H9 (cell line): ENCODE measurements around the gene RCSD1. TPM values are rescaled to one million over a fixed set of nuclear protein-coding genes. Genes with fewer than 3 reads are reported as not detected.

ENCODE experiments used
- DNase-seq: peaks from one replicate; pipeline ENCODE4 v3.0.0-alpha.2; 2017
- H2AFZ ChIP-seq: one replicate; pipeline ENCODE4 v1.6.1; 2013; ENCODE audit warnings: mild to moderate bottlenecking, low read length, control low read depth, moderate library complexity
- H2AK5ac ChIP-seq: 2 replicates; pipeline ENCODE4 v1.6.1; 2013; ENCODE audit warnings: low read length, control low read depth, mixed read lengths; ENCODE audit not compliant: insufficient read length
- H2BK120ac ChIP-seq: one replicate; pipeline ENCODE4 v1.6.1; 2013; ENCODE audit warnings: low read depth, mild to moderate bottlenecking, low read length, control low read depth, inconsistent platforms; ENCODE audit not compliant: poor library complexity, severe bottlenecking
- H2BK12ac ChIP-seq: 2 replicates; pipeline ENCODE4 v1.6.1; 2013; ENCODE audit warnings: low read length, control low read depth, mixed read lengths, low read depth; ENCODE audit not compliant: insufficient read length
- H2BK15ac ChIP-seq: 2 replicates; pipeline ENCODE4 v1.6.1; 2013; ENCODE audit warnings: low read depth, low read length, control low read depth
- H2BK20ac ChIP-seq: one replicate; pipeline ENCODE4 v1.6.1; 2013; ENCODE audit warnings: low read depth, mild to moderate bottlenecking, low read length, control low read depth, inconsistent platforms; ENCODE audit not compliant: poor library complexity, severe bottlenecking
- H2BK5ac ChIP-seq: 2 replicates; pipeline ENCODE4 v1.6.1; 2013; ENCODE audit warnings: low read length, control low read depth, mixed read lengths; ENCODE audit not compliant: insufficient read length
- H3K14ac ChIP-seq: 2 replicates; pipeline ENCODE4 v1.6.1; 2013; ENCODE audit warnings: low read length, control low read depth; ENCODE audit not compliant: insufficient read depth
- H3K18ac ChIP-seq: 2 replicates; pipeline ENCODE4 v1.6.1; 2013; ENCODE audit warnings: low read depth, mild to moderate bottlenecking, mixed read lengths, low read length, control low read depth; ENCODE audit not compliant: insufficient read length
- H3K23ac ChIP-seq: 2 replicates; pipeline ENCODE4 v1.6.1; 2013; ENCODE audit warnings: low read length, control low read depth, mixed read lengths, low read depth; ENCODE audit not compliant: insufficient read length
- H3K23me2 ChIP-seq: 2 replicates; pipeline ENCODE4 v1.6.1; 2013; ENCODE audit warnings: low read depth, mild to moderate bottlenecking, mixed read lengths, low read length, control low read depth; ENCODE audit not compliant: insufficient read length, poor library complexity, severe bottlenecking
- H3K27ac ChIP-seq: 2 replicates; pipeline ENCODE4 v1.5.1; 2013; ENCODE audit warnings: low read length, control low read depth, mixed read lengths, low read depth; ENCODE audit not compliant: insufficient read length
- H3K27me3 ChIP-seq: 2 replicates; pipeline ENCODE4 v1.6.1; 2013; ENCODE audit warnings: low read length, control low read depth, inconsistent platforms; ENCODE audit not compliant: insufficient read depth
- H3K4ac ChIP-seq: 2 replicates; pipeline ENCODE4 v1.6.1; 2013; ENCODE audit warnings: low read depth, mild to moderate bottlenecking, control low read depth, inconsistent platforms, low read length, moderate library complexity
- H3K4me1 ChIP-seq: 2 replicates; pipeline ENCODE4 v1.6.1; 2013; ENCODE audit warnings: low read length, control low read depth, inconsistent platforms; ENCODE audit not compliant: insufficient read depth
- H3K4me2 ChIP-seq: 2 replicates; pipeline ENCODE4 v1.6.1; 2013; ENCODE audit warnings: low read length, control low read depth, mixed read lengths; ENCODE audit not compliant: insufficient read length, insufficient read depth
- H3K56ac ChIP-seq: 2 replicates; pipeline ENCODE4 v1.6.1; 2013; ENCODE audit warnings: low read depth, mild to moderate bottlenecking, mixed read lengths, low read length, control low read depth; ENCODE audit not compliant: insufficient read length
- H3K79me1 ChIP-seq: 2 replicates; pipeline ENCODE4 v1.6.1; 2013; ENCODE audit warnings: low read depth, mild to moderate bottlenecking, moderate library complexity, low read length, control low read depth, inconsistent platforms; ENCODE audit not compliant: insufficient read depth, poor library complexity, severe bottlenecking
- H3K79me2 ChIP-seq: 2 replicates; pipeline ENCODE4 v1.6.1; 2013; ENCODE audit warnings: low read length, control low read depth, inconsistent platforms; ENCODE audit not compliant: insufficient read depth
- H3K9ac ChIP-seq: 2 replicates; pipeline ENCODE4 v1.6.1; 2013; ENCODE audit warnings: low read length, control low read depth, mixed read lengths; ENCODE audit not compliant: insufficient read length; ENCODE audit errors: extremely low read depth
- H3K9me3 ChIP-seq: one replicate; pipeline ENCODE4 v1.6.1; 2013; ENCODE audit warnings: low read depth, low read length, inconsistent platforms; ENCODE audit not compliant: control insufficient read depth
- H3T11ph ChIP-seq: one replicate; pipeline ENCODE4 v1.6.1; 2013; ENCODE audit warnings: mild to moderate bottlenecking, low read length, control low read depth, inconsistent platforms
- H4K20me1 ChIP-seq: one replicate; pipeline ENCODE4 v1.6.1; 2013; ENCODE audit not compliant: control insufficient read depth, insufficient read length, insufficient read depth
- H4K5ac ChIP-seq: 2 replicates; pipeline ENCODE4 v1.6.1; 2013; ENCODE audit warnings: low read depth, mild to moderate bottlenecking, mixed read lengths, low read length, control low read depth; ENCODE audit not compliant: insufficient read length
- H4K8ac ChIP-seq: replicated peaks from 2 replicates; pipeline ENCODE4 v1.6.1; 2013; ENCODE audit warnings: low read length, control low read depth, mixed read lengths, low read depth; ENCODE audit not compliant: insufficient read length
- H4K91ac ChIP-seq: 2 replicates; pipeline ENCODE4 v1.6.1; 2013; ENCODE audit warnings: low read depth, mild to moderate bottlenecking, moderate library complexity, mixed read lengths, low read length, control low read depth; ENCODE audit not compliant: insufficient read length
- H3K27ac Mint-ChIP-seq, 3 experiments: 2 replicates in 2 of 3; 3 replicates in 1 of 3; pipeline ENCODE4 v1.8.0; 2020 to 2021; ENCODE audit warnings: mixed read lengths in 3 of 3, mild to moderate bottlenecking in 1 of 3, moderate library complexity in 1 of 3
- H3K27me3 Mint-ChIP-seq: 2 replicates; pipeline ENCODE4 v1.8.0; 2021; ENCODE audit warnings: low read depth, mild to moderate bottlenecking, moderate library complexity, mixed read lengths
- H3K36me3 Mint-ChIP-seq, 3 experiments: 2 replicates in 2 of 3; 3 replicates in 1 of 3; pipeline ENCODE4 v1.8.0; 2020 to 2021; ENCODE audit warnings: low read depth in 3 of 3, mixed read lengths in 3 of 3; ENCODE audit not compliant: insufficient read depth in 1 of 3
- H3K4me1 Mint-ChIP-seq, 2 experiments: 2 replicates each; pipeline ENCODE4 v1.8.0; 2020; ENCODE audit warnings: mixed read lengths in 2 of 2
- H3K4me3 Mint-ChIP-seq, 2 experiments: 2 replicates in 1 of 2; 3 replicates in 1 of 2; pipeline ENCODE4 v1.8.0; 2020 to 2021; ENCODE audit warnings: mild to moderate bottlenecking in 2 of 2, mixed read lengths in 2 of 2, moderate library complexity in 1 of 2
- H3K9me3 Mint-ChIP-seq, 2 experiments: 2 replicates in 1 of 2; 3 replicates in 1 of 2; pipeline ENCODE4 v1.8.0; 2020; ENCODE audit warnings: mild to moderate bottlenecking in 2 of 2, mixed read lengths in 2 of 2, moderate library complexity in 1 of 2
- WGBS: extraction: QIAGEN DNeasy Blood & Tissue Kit; methylation state at CpG from one replicate; pipeline ENCODE4 v1.1.7; 2013; ENCODE audit warnings: missing lambda C conversion rate, low lambda C conversion rate, mixed read lengths; ENCODE audit not compliant: insufficient read length; ENCODE audit errors: extremely low coverage; 5-methylcytosine and 5-hydroxymethylcytosine counted together
- total RNA-seq: library from RNA; stranded (reverse); gene quantifications from 2 replicates; pipeline ENCODE4 v1.2.1, GENCODE V29; 2021
- TF ChIP-seq, protein P1 (sequence below): fragments of 200-600 bp; sonication (generic); conservative IDR thresholded peaks from 3 replicates; pipeline ENCODE4 v1.8.0; 2021; ENCODE audit warnings: antibody characterized with exemption, mild to moderate bottlenecking

RCSD1 gene
- total RNA-seq, 1 experiment from 2014 or later = 0.13 TPM

DNA sequence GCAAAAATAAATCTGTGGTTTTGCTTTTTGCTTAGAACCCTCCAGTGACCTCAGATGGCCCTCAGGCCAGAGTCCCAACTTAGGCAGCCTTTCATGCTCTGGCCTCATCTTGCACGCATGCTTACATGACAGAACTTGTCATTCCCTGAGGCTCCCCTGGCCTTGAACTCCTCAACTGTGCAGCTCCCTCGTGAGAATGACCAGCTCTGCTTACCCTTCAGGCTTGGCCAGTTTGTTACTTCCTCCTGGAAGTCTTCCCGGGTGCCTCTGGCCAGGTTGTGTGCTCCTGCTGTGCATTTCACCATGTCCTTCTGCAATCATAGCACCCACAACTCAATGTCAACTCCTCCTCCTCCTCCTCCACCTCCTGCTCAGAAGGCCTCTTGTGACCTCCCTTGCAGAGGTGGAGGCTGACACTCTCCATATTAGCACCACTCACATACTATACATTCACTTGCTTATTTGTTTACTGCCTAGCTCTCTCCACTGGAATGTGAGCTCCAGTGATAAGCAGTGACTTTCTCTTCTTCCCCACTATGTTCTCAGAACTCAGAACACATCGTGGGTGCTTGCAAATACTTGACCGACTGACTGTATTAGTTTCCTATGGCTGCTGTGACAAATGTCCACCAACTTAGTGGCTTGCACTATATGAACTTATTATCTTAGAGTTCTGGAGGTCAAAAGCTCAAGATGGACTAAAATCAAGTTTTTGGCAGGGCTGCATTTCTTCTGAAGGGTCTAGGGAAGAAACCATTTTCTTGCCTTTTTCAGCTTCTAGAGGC lies 41.9 kb downstream of the RCSD1 start:
- Histone ChIP-seq H3K27me3 (no peaks in the 10 kb centered on the region), H3K79me2 (no peaks in the 10 kb centered on the region), H2BK5ac (no peak overlapping the region), H3K18ac (no peak overlapping the region), H3K56ac (no peak overlapping the region), H2AK5ac (no peak overlapping the region), H4K20me1 (no peaks in the 10 kb centered on the region), H2BK120ac (no peak overlapping the region), H3K9ac (no peak overlapping the region), H3K4ac (no peak overlapping the region), H4K8ac (no peak overlapping the region), H3K14ac (no peak overlapping the region), H3K23ac (no peak overlapping the region), H2BK12ac (no peak overlapping the region), H3T11ph (no peak overlapping the region), H2BK15ac (no peak overlapping the region), H4K5ac (no peak overlapping the region), H3K23me2 (no peaks in the 10 kb centered on the region), H3K79me1 (no peaks in the 10 kb centered on the region), H3K4me1 (no peaks in the 10 kb centered on the region), H3K4me2 (no peak overlapping the region), H3K27ac (no peak overlapping the region), H2AFZ (no peak overlapping the region), H3K9me3 (no peaks in the 10 kb centered on the region), H4K91ac (no peak overlapping the region), H2BK20ac (no peak overlapping the region)
- DNase-seq = no peak
- Mint-ChIP-seq H3K27me3 (peaks cover 4% of the 10 kb centered on the region), H3K4me3 (no peak overlapping the region), H3K9me3 (no peaks in the 10 kb centered on the region), H3K36me3 (no peaks in the 10 kb centered on the region), H3K4me1 (peaks cover 17% of the 10 kb centered on the region in 2 experiments), H3K27ac (no peak overlapping the region)
- TF ChIP-seq, protein P1, sequence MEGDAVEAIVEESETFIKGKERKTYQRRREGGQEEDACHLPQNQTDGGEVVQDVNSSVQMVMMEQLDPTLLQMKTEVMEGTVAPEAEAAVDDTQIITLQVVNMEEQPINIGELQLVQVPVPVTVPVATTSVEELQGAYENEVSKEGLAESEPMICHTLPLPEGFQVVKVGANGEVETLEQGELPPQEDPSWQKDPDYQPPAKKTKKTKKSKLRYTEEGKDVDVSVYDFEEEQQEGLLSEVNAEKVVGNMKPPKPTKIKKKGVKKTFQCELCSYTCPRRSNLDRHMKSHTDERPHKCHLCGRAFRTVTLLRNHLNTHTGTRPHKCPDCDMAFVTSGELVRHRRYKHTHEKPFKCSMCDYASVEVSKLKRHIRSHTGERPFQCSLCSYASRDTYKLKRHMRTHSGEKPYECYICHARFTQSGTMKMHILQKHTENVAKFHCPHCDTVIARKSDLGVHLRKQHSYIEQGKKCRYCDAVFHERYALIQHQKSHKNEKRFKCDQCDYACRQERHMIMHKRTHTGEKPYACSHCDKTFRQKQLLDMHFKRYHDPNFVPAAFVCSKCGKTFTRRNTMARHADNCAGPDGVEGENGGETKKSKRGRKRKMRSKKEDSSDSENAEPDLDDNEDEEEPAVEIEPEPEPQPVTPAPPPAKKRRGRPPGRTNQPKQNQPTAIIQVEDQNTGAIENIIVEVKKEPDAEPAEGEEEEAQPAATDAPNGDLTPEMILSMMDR = no peak
- WGBS = no CpG with 5 or more reads among the region's 5 CpGs
